D721Med (cell line): Measurements from ENCODE around the gene WIPI1.

ENCODE experiments used
- DNase-seq: peaks from one replicate; pipeline ENCODE4 v3.0.0; 2011; ENCODE audit warnings: low spot score; ENCODE audit not compliant: insufficient read length
- FAIRE-seq: peaks from 2 replicates; lab custom pipeline; 2011; peaks lifted over from hg19 to GRCh38; lab: Jason Lieb, UNC
- CTCF ChIP-seq: IDR thresholded peaks from 2 replicates; pipeline ENCODE4 v1.5.1; 2012; ENCODE audit warnings: mild to moderate bottlenecking, control low read depth; ENCODE audit not compliant: insufficient read depth; ENCODE audit errors: missing control alignments

Gene WIPI1

GRCh38 chr17:68384471-68384870, 72.8 kb downstream of the WIPI1 start:
- no peak for TF ChIP-seq CTCF
- DNase-seq, result no peak
- FAIRE-seq, result no peak

GRCh38 chr17:68383443-68384321, 73.6 kb downstream of the WIPI1 start:
- no peak for DNase-seq
- no peak for TF ChIP-seq CTCF
- no peak for FAIRE-seq

GRCh38 chr17:68383120-68383442, 74.2 kb downstream of the WIPI1 start:
- FAIRE-seq, result no peak
- no peak for TF ChIP-seq CTCF

GRCh38 chr17:68382582-68383085, 74.7 kb downstream of the WIPI1 start:
- FAIRE-seq (no peak), DNase-seq (no peak)
- TF ChIP-seq CTCF, result no peak

More at GRCh38 chr17:68383120-68383442, 74.2 kb downstream of the WIPI1 start:
- no peak for DNase-seq

GRCh38 chr17:68381076-68381900, 76.0 kb downstream of the WIPI1 start:
- no peak for DNase-seq
- FAIRE-seq, result no peak

More at GRCh38 chr17:68381076-68381900, 76.0 kb downstream of the WIPI1 start:
- no peak for TF ChIP-seq CTCF
